COLO829 (cell line): Measurements from ENCODE around the gene SOX13.

Experiments used
- DNase-seq: peaks from one replicate; pipeline ENCODE4 v3.0.0; 2012; ENCODE audit warnings: low spot score

SOX13 gene

GRCh38 chr1:204108312-204109141, 35.6 kb downstream of the SOX13 start:
- DNase-seq: no peak

DNA sequence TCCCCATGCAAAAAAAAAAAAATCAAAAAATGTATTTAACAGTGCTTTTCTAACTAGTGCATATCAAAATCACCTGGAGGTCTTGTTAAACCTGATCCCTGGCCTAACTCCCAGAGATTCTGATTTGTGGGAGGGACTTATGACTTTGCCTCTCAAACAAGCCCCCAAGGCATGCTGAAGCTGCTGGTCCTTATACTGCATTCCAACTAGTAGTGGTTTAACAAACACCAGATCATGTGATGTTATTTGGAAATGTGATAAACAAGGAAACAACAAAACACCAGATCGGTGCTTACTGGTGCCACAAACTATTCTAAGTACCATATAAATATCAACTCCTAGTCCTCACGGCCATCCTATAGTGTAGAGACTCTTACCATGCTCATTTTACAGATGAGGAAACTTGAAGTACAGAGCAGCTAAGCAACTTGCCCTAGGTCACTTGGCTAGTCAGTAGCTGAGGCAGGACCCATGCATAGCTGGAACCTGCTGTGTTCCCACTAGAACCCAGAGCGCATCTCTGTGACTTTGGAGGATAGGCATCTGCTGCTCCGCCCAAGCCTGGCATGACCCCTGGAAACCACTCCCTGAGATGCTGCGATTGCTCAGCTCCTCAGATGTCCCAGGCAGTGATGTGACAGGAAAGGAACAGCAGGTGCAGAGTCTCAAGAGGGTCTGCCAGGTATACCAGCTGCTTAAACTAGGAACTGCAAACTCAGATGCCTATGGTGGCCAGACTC, 38.1 kb downstream of the SOX13 start:
- no peak for DNase-seq

DNA sequence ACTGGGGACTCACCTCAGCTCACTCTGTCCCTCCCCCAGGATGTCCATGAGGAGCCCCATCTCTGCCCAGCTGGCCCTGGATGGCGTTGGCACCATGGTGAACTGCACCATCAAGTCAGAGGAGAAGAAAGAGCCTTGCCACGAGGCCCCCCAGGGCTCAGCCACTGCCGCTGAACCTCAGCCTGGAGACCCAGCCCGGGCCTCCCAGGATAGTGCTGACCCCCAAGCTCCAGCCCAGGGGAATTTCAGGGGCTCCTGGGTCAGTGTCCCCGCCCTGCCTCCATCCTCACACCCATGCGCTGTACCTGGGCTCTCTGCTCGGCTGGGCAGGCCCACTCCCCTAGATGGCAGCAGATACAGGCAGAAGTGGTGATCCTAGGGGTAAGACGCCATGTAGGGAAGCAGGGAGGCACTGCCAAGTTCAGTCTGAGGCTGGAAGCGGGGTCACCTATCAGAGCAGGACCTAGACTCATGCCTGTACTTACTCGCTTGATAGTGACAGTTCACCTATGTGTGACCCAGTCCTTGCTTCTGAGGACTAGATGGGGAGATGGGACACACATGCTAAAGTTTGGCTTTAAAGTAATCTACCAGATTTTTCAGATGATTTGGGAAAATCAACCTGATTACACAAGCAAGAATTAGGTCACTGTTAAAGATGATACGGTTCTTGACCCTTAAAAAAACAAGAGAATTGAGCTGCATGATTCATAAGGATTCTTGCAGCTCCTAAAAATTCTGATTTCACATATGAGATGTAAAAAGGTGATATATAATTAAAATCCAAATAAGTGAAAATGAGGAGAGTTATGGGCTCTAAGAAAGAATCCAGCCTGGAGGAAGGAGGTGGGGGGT, 40.2 kb downstream of the SOX13 start:
- DNase-seq: no peak

DNA sequence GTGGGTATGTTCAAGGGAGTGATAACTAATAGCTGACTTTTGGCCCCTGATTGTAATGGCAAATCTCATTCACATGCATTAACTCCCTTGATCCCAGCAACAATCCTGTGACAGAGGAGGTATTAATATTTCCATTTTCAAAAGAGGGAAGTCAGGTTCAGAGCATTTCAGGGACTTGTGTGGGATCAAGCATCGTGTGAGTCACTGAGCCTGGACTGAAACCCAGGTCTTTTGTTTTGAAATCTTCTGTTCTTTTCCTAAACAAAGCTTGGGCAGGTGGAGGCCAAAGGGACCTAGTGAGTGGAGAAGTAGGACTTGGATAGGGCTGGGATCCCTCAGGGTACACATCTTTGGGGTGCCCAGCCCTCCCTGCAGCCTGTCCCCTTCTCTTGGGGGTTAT, 41.0 kb downstream of the SOX13 start:
- no peak for DNase-seq

DNA sequence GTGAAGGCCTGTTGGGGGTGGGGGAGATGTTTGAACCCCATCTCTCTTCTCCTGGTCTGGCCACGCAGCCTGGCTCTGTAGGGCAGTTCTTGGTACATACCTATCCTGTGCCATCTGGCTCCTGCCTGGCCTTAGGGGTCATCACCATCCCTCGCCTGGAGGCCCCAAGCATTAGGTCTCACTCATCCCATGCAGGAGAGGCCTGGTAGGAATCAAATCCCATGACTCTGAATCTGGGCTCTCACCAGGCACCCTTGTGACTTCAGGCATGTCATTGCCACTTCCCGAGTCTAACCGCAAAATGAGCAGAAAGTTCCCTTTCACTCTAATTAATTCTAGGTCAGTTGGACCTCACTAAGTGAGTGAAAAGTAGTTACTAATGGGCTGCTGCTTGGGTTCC, 41.7 kb downstream of the SOX13 start:
- DNase-seq: peak; percentile 33

DNA sequence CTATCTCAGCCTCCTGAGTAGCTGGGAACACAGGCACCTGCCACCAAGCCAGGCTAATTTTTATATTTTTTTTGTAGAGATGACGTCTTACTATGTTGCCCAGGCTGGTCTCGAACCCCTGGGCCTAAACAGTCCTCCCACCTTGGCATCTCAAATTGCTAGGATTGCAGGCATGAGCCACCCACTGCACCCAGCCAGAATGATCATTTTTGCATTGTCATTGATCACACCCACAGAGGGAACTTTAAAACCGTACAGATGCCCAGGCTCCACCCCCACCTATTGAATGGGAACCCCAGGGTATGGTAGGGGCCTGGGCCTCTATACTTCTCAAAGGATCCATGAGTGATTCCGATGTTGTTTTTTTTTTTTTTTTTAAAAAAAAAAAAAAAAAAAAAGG, 42.2 kb downstream of the SOX13 start:
- DNase-seq: no peak

DNA sequence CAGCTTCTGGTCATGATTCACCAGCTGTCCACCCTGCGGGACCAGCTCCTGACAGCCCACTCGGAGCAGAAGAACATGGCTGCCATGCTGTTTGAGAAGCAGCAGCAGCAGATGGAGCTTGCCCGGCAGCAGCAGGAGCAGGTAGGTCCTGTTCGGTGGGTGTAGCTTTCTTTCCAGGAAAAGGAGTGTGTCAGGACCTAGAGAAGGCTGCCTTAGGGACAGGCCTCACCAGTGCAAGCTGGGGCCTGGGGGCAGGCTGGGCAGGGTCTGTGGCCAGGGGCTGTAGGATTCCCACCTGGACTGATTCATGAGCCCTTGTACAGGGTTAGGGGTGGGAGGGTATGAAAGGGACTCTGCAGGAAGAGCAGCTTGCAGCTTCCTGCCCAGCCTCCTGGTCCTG, 43.6 kb downstream of the SOX13 start:
- no peak for DNase-seq

GRCh38 chr1:204121840-204122555, 49.1 kb downstream of the SOX13 start:
- no peak for DNase-seq

DNA sequence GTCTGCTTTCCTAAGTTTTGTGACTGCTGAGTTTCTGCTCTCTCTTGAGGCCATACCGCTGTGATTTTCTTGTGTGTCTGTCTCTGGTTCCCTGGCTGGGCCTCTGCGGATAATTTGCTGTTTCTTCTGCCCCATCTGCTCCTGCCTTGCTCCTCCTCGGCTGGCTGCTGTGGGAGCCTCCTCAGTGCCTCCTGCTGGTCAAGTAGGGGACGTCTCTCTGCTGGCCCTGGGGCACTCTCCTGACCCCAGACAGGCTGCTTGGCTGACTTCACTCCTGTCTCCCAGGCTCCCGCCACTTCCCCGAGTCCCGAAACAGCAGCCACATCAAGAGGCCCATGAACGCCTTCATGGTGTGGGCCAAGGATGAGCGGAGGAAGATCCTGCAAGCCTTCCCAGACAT, 50.5 kb downstream of the SOX13 start:
- DNase-seq: no peak

GRCh38 chr1:204124639-204125038, 51.7 kb downstream of the SOX13 start:
- DNase-seq: no peak

DNA sequence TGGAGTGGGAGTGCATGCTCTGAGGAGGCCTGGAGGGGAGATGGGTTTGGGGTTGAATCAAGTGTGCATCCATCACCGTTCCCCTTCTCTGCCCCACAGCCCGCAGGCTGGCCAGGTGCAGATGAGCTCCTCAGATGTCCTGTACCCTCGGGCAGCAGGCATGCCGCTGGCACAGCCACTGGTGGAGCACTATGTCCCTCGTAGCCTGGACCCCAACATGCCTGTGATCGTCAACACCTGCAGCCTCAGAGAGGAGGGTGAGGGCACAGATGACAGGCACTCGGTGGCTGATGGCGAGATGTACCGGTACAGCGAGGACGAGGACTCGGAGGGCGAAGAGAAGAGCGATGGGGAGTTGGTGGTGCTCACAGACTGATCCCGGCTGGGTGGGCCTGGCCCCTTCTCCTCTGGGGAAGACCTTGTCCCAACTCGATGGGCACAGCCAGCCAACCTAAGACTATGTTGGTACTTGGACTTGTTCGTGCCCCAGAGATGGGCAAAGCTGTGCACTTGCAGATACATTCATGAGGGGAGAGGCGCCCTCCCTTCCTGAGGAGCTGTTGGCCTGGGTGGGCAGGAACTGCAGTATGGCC, 52.9 kb downstream of the SOX13 start:
- DNase-seq: no peak

- no peak for DNase-seq
Measured at GRCh38 chr1:204126386-204126785, 53.5 kb downstream of the SOX13 start.

DNA sequence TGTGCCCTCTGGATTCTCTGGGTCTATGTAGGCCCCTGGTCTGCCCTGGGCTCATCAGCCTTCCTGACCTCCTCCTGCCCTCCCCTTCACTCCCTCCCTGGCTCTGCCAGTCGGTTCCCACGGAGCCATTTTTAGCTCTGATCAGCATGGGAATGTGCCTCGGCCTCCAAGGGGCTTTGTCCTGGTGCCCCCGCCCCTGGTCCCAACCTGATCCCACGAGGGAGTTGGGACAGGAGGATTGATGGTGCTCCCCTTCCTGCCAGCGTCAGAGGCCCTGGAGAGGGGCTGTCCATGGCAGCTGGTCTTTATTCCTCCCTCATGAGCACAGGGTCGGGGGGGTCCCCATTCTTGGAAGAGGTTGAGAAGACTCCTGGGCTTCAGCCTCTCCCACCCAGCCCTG, 54.0 kb downstream of the SOX13 start:
- no peak for DNase-seq

GRCh38 chr1:204127597-204128242, 54.8 kb downstream of the SOX13 start:
- peak; percentile 87 for DNase-seq

DNA sequence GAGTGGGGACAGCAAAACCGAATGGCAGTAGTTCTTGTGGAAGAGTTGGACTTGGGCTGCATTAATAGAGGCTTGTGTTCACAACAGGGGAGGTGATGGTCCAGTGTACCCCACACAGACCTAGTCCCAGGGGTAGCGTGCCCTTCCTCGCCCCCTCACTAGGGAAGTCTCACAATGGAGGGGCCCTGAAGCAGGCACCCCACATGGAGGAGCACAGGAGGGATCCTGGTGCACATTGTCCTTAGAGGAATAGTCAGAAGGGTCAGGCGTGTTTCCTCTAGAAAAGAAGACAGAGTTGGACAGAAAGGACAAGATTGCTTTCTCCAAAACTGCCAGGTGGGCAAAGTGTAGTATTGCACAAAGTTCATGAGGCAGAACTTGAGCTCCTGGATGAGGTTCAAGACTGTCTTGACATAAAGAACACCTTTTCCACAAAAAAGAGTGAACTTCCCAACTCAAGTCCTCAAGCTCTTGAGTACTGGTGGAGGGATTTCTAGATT, 55.6 kb downstream of the SOX13 start:
- no peak for DNase-seq

DNA sequence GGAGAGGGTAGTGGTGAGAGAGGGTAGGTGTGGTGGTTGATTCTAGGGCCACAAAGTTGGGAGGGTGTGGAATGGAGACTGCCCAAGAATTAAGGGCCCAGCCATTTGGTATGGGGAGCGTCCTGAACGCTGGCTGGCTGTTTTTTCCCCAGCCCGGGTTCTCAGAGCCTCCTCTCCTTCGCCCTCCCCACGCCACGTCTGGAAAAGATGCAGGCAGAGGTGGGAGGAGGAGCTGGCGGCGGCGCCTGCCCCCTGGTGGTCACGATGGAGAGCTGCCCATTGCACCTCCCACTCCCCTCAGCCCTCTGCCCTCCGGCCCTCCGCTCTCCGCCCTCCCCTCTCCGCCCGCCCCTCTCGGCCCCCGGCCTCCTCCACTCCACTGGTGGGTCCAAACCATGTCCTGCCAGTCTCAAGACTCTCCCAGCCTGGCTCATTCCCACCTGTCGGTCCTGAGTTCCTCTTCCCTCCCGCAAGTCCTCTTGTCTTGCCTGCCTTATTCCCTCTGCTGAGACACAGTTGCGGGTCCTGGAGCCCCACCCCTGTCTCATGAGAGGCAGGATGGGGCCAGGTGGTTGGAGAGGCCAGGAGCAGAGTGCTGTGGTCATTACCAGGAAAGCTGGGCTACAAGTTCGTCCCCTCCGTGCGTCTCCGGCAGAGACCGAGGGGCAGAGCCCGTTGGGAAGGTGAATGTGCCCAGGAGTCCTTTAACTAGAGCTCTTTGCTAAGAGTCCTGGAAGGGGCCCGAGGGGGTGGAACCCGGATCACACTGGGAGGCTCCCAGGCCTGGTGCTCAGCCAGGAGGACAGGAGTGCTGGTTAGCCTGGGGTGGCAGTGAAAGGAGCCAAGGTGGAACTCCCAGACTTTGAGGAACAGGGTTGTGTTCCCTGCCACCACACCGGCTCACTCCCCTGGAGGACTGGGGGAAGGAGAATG, 56.3 kb downstream of the SOX13 start:
- DNase-seq: peak; percentile 89

- DNase-seq: no peak
Measured at GRCh38 chr1:204130178-204130577, 57.3 kb downstream of the SOX13 start.

DNA sequence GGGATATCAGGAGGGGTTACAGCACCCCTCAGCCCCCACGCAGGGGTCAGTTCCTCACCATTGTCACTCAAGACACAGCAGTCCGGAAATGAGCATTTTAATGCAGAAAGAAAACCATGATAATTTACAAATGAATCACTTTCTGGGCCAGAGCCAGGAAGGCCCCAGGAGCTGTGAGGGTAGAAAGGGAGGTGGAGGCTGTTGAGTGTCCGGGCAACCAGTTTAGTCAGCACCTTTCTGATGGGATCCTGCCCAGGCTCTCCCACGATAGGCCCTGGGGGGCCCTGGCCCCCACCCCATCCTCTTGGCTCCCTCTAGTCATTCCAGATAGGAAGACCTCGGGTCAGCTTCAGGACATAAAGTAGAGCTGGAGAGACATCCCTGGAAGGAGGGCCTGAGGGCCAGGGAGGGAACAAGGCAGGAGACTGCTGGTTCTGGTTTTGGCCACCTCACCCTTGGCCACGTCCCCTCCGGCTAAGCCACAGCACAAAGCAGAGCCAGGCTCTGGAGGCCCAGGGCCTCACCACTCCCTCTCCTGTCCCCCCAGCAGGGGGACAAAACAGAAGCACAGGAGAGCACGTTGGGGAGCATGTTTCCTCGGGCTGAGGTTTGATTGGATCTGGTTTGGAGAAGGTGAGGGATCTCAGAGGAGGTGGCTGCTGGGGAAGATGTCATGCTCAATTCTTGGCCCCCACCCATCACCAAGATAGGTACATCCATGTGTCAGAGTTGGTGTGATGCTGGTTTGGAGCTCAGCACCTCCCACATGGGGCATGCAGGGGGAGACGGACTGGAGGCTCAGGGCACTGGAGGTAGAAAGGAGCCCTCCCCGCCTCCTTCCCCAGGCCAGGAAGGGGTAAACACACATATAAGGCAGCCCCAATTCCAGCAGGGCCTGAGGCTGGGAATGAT, 58.3 kb downstream of the SOX13 start:
- DNase-seq: peak; percentile 89

- DNase-seq: no peak
Measured at GRCh38 chr1:204131978-204132377, 59.1 kb downstream of the SOX13 start.
